ENCODE results near the gene ZXDB.

The ZXDB gene

GRCh38 chrX:57643698-57644097 lies 51.9 kb downstream of the ZXDB start:
- no peak for TF ChIP-seq CTCF (IDR thresholded peaks at IDR 0.05)
- Histone ChIP-seq H3K4me3 (no peak overlapping the region), H3K27ac (no peak overlapping the region)
- DNase-seq (ENCODE audit: low spot score), result no peak

- Histone ChIP-seq H3K27ac (no peak overlapping the region), H3K4me3 (no peak overlapping the region)
- no peak for TF ChIP-seq CTCF (IDR thresholded peaks at IDR 0.05)
- DNase-seq (ENCODE audit: low spot score), result no peak
These were observed 55.2 kb downstream of the ZXDB start for GRCh38 chrX:57647020-57647419.
